ENCODE measurements around the gene HDDC3. TPM values are rescaled to one million over a fixed set of nuclear protein-coding genes. Genes with fewer than 3 reads are reported as not detected.
"Not testable (repeated sequence)": the region's sequence is repeated elsewhere in the genome, so short reads cannot be mapped to it uniquely, and the experiment has no call there.

Gene HDDC3
- total RNA-seq, 1 donor from 2014 or later = 9.4 TPM

GRCh38 chr15:90909976-90910375, 22.4 kb downstream of the HDDC3 start:
- no peak for DNase-seq

GRCh38 chr15:90909449-90909848, 22.9 kb downstream of the HDDC3 start:
- not testable (repeated sequence) for DNase-seq

- DNase-seq = no peak
Observed at GRCh38 chr15:90907838-90908507, 24.4 kb downstream of the HDDC3 start.

- no peak for DNase-seq
Observed at GRCh38 chr15:90907051-90907660, 25.2 kb downstream of the HDDC3 start.

GRCh38 chr15:90906181-90906849, 26.0 kb downstream of the HDDC3 start:
- no peak for DNase-seq

GRCh38 chr15:90905306-90906180, 26.8 kb downstream of the HDDC3 start:
- no peak for DNase-seq

- no peak for DNase-seq
Observed at GRCh38 chr15:90904746-90905145, 27.6 kb downstream of the HDDC3 start.

GRCh38 chr15:90903733-90904536, 28.4 kb downstream of the HDDC3 start:
- peak; percentile 36 for DNase-seq

- DNase-seq = peak; percentile 67
Observed at GRCh38 chr15:90902840-90903732, 29.3 kb downstream of the HDDC3 start, which contains the start of gene MAN2A2. Gene MAN2A2 (plus strand): TSS chr15:90903302. CDS start chr15:90904208, 906 bp downstream.

- peak; percentile 90 for DNase-seq
Observed at GRCh38 chr15:90902040-90902839, 30.1 kb downstream of the HDDC3 start.

GRCh38 chr15:90901175-90902039, 30.9 kb downstream of the HDDC3 start:
- DNase-seq = peak; percentile 51

- DNase-seq = not testable (repeated sequence)
Observed at GRCh38 chr15:90897131-90897655, 35.2 kb downstream of the HDDC3 start.

GRCh38 chr15:90895571-90896117, 36.7 kb downstream of the HDDC3 start:
- DNase-seq = peak; percentile 21

- no peak for DNase-seq
Observed at GRCh38 chr15:90893175-90894090, 38.9 kb downstream of the HDDC3 start.

GRCh38 chr15:90892498-90893174, 39.7 kb downstream of the HDDC3 start:
- DNase-seq = no peak

GRCh38 chr15:90892023-90892422, 40.3 kb downstream of the HDDC3 start:
- DNase-seq = no peak
